SU-DHL-6 (cell line): ENCODE measurements around the gene MPO.

Experiments
- H2AFZ ChIP-seq: fragments of 200-600 bp; sonication (generic); 2 replicates; pipeline ENCODE4 v1.6.1; 2014; ENCODE audit warnings: low read depth, mild to moderate bottlenecking, moderate library complexity, mixed read lengths, antibody characterized with exemption, low read length; ENCODE audit not compliant: severe bottlenecking
- H3F3A ChIP-seq: fragments of 200-600 bp; shearing (Covaris generic); 2 replicates; pipeline ENCODE4 v1.6.0; 2016; ENCODE audit warnings: antibody characterized with exemption, mild to moderate bottlenecking; ENCODE audit not compliant: insufficient read depth
- H3K27ac ChIP-seq: fragments of 200-600 bp; sonication (generic); 2 replicates; pipeline ENCODE4 v1.5.1; 2016; ENCODE audit warnings: low read depth, mild to moderate bottlenecking, low read length, moderate library complexity, mixed read lengths
- H3K27me3 ChIP-seq: fragments of 200-600 bp; sonication (generic), shearing (Covaris generic); 2 replicates; pipeline ENCODE4 v1.6.0; 2014; ENCODE audit warnings: mild to moderate bottlenecking, low read length
- H3K36me3 ChIP-seq: fragments of 200-600 bp; sonication (generic); 2 replicates; pipeline ENCODE4 v1.6.1; 2014; ENCODE audit warnings: mild to moderate bottlenecking, low read length, mixed read lengths
- H3K4me2 ChIP-seq: fragments of 300-600, 200-600 bp; shearing (Covaris generic), sonication (generic); 2 replicates; pipeline ENCODE4 v1.6.0; 2014; ENCODE audit warnings: low read length, low read depth, mild to moderate bottlenecking; ENCODE audit not compliant: poor library complexity, severe bottlenecking
- H3K4me3 ChIP-seq: fragments of 200-600 bp; sonication (generic); 2 replicates; pipeline ENCODE4 v1.5.1; 2014; ENCODE audit warnings: antibody characterized with exemption, low read length, mild to moderate bottlenecking, mixed read lengths; ENCODE audit not compliant: insufficient read depth, poor library complexity, severe bottlenecking
- H3K79me2 ChIP-seq: fragments of 200-600 bp; sonication (generic); 2 replicates; pipeline ENCODE4 v1.6.1; 2014; ENCODE audit warnings: mild to moderate bottlenecking, low read length, moderate library complexity; ENCODE audit not compliant: insufficient read depth
- H3K9ac ChIP-seq: fragments of 200-600 bp; sonication (generic); 2 replicates; pipeline ENCODE4 v1.7.0; 2014; ENCODE audit warnings: mild to moderate bottlenecking, low read length
- H3K9me2 ChIP-seq: fragments of 200-600 bp; sonication (generic); replicated peaks from 2 replicates; pipeline ENCODE4 v1.6.1; 2014; ENCODE audit warnings: low read length; ENCODE audit not compliant: insufficient read depth
- H3K9me3 ChIP-seq: fragments of 200-600 bp; sonication (generic); 2 replicates; pipeline ENCODE4 v1.6.1; 2014; ENCODE audit warnings: low read length, mixed read lengths; ENCODE audit not compliant: insufficient read depth
- H4K20me1 ChIP-seq: fragments of 200-600 bp; sonication (generic); 2 replicates; pipeline ENCODE4 v1.6.1; 2014; ENCODE audit warnings: low read depth, mild to moderate bottlenecking, antibody characterized with exemption, low read length, moderate library complexity, mixed read lengths
- EZH2phosphoT487 ChIP-seq: fragments of 200-600 bp; sonication (generic), shearing (Covaris generic); conservative IDR thresholded peaks from 2 replicates; pipeline ENCODE4 v1.6.1; 2018; ENCODE audit warnings: mild to moderate bottlenecking, antibody characterized with exemption, low read length, moderate library complexity, mixed read lengths
- TF ChIP-seq, protein P1 (sequence below): fragments of 200-600 bp; sonication (generic); IDR thresholded peaks from one replicate; pipeline ENCODE4 v1.5.1; 2017; ENCODE audit warnings: antibody characterized with exemption, mild to moderate bottlenecking, low read length, moderate library complexity; ENCODE audit not compliant: insufficient read depth, poor library complexity, severe bottlenecking

Gene MPO

DNA sequence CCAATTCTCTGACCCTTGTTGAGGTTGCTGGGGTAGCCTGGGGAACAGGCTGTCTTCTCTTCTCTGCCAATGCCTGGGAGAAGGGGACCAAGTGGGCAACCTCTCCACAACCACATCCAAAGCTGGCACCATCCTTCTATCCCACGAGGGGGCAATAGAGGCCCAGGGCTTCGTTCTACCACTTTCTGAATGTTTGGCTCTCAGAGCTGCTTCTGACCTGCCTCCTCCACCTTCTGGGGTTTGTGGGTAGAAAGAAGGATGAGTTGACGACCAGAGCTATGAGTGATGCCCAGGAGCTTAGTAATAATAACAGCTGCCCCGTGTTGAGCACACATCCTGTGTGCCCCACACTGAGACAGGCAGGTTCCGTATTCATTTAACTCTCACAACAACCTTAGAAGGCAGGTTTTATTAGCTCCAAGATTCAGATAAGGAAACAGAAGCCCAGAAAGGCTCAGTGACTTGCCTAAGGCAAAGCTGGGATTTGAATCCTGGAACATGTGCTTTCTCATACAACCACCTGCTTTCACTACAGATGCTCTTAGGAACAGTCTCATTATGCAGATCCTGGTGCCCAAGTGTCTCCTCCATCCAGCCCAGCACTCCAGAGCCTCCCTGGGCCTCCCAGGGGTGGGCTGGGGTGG lies 36.8 kb upstream of the MPO start:
- Histone ChIP-seq H3K27ac (no peak overlapping the region), H3K27me3 (no peaks in the 10 kb centered on the region), H3K4me2 (no peak overlapping the region), H3K79me2 (no peaks in the 10 kb centered on the region), H3K9me3 (no peaks in the 10 kb centered on the region), H3F3A (no peaks in the 10 kb centered on the region), H4K20me1 (no peaks in the 10 kb centered on the region), H2AFZ (no peak overlapping the region), H3K9ac (no peak overlapping the region; the same call in 1 of the 2 replicates), H3K9me2 (no peaks in the 10 kb centered on the region), H3K4me3 (no peak overlapping the region), H3K36me3 (no peaks in the 10 kb centered on the region)
- no peak for TF ChIP-seq EZH2phosphoT487
- TF ChIP-seq, protein P1, sequence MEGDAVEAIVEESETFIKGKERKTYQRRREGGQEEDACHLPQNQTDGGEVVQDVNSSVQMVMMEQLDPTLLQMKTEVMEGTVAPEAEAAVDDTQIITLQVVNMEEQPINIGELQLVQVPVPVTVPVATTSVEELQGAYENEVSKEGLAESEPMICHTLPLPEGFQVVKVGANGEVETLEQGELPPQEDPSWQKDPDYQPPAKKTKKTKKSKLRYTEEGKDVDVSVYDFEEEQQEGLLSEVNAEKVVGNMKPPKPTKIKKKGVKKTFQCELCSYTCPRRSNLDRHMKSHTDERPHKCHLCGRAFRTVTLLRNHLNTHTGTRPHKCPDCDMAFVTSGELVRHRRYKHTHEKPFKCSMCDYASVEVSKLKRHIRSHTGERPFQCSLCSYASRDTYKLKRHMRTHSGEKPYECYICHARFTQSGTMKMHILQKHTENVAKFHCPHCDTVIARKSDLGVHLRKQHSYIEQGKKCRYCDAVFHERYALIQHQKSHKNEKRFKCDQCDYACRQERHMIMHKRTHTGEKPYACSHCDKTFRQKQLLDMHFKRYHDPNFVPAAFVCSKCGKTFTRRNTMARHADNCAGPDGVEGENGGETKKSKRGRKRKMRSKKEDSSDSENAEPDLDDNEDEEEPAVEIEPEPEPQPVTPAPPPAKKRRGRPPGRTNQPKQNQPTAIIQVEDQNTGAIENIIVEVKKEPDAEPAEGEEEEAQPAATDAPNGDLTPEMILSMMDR, result peak; percentile 85

DNA sequence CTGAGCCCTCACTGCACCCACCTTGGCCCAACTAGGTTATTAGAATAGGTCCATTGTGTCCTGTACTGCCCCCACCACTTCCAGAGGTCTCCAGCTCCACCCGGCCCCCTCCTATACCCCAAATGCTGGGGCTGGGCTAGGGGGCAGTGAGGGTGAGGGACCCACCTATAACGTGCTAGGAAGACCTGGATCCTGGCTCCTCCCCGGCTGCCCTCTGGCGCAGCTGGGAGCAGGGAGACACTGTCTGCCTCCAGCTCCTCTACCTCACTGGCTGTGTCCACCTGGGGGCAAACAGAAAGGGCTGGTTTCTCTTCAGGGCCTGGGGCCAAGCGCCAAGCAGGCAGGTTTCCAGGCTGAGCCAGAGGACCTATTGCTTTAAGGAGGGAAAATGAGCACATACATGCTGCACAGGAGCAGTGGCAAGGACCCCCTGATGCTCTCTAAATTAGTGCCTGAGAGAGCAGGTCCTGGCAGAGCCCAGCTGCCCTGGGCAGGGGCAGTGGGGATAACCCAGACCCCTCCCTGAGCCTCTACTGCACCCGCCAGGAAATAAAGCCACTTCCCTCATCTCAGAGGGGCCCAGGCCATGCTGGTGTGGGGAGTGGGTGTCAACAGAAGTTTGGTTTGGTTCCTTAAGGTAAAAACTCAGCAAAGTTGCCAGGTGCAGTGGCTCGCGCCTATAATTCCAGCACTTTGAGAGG lies 35.7 kb upstream of the MPO start:
- no peaks in the 10 kb centered on the region for H3K9me2 ChIP-seq
- no peak overlapping the region for H3K9ac ChIP-seq
- no peaks in the 10 kb centered on the region for H4K20me1 ChIP-seq
- H3K79me2 ChIP-seq, result no peaks in the 10 kb centered on the region
- H3K27me3 ChIP-seq, result no peaks in the 10 kb centered on the region
- TF ChIP-seq EZH2phosphoT487, result no peak
- TF ChIP-seq, protein P1, result no peak
- H3F3A ChIP-seq, result no peaks in the 10 kb centered on the region
- no peak overlapping the region for H3K4me2 ChIP-seq
- no peaks in the 10 kb centered on the region for H3K36me3 ChIP-seq
- H2AFZ ChIP-seq, result no peak overlapping the region
- H3K27ac ChIP-seq, result no peak overlapping the region
- H3K4me3 ChIP-seq, result no peak overlapping the region
- H3K9me3 ChIP-seq, result no peaks in the 10 kb centered on the region

DNA sequence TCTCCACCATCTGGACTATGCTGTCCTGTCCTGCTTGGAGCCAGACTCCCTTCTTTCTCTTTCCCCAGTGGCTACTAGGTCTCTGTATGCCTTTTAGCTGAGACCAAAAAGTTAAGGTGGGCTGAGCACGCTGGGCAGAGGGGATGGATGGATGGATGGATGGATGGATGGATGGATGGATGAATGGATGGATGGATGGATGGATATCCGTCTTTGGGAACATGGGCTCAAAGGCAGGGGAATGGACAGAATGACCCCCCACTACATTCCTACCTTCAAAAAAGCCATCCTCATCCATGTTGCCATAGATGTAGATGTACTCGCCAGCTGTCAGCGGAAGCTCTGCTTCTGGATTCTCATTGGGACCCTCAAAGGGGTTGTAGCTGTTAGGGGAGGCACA lies 35.0 kb upstream of the MPO start:
- no peaks in the 10 kb centered on the region for H3K79me2 ChIP-seq
- TF ChIP-seq EZH2phosphoT487, result no peak
- TF ChIP-seq, protein P1, result no peak
- H3K4me3 ChIP-seq, result no peak overlapping the region
- no peaks in the 10 kb centered on the region for H3K36me3 ChIP-seq
- no peak overlapping the region for H3K27ac ChIP-seq
- H3K9ac ChIP-seq, result no peak overlapping the region
- no peaks in the 10 kb centered on the region for H3K27me3 ChIP-seq
- H3F3A ChIP-seq, result no peaks in the 10 kb centered on the region
- H4K20me1 ChIP-seq, result no peaks in the 10 kb centered on the region
- no peaks in the 10 kb centered on the region for H3K9me3 ChIP-seq
- H3K9me2 ChIP-seq, result no peaks in the 10 kb centered on the region
- H2AFZ ChIP-seq, result no peak overlapping the region
- H3K4me2 ChIP-seq, result no peak overlapping the region
